ENCODE data around the gene EBF3. TPM values are rescaled to one million over a fixed set of nuclear protein-coding genes. Genes with fewer than 3 reads are reported as not detected.

EBF3 gene
- total RNA-seq, 1 experiment from 2014 or later: 56.2 TPM

GRCh38 chr10:129865960-129866359, 98.1 kb downstream of the EBF3 start:
- Histone ChIP-seq H3K4me1 (ENCODE audit: insufficient read depth, low read length, poor library complexity, severe bottlenecking) (no peaks in the 10 kb centered on the region), H3K27me3 (replicated peaks; ENCODE audit: insufficient read depth, low read depth, low read length, poor library complexity) (no peaks in the 10 kb centered on the region), H3K36me3 (ENCODE audit: insufficient read depth, low read length, poor library complexity, severe bottlenecking) (peaks cover 69% of the 10 kb centered on the region), H3K9me3 (ENCODE audit: low read depth, low read length, poor library complexity, severe bottlenecking) (no peaks in the 10 kb centered on the region), H3K27ac (ENCODE audit: low read depth, low read length, poor library complexity, severe bottlenecking) (no peak overlapping the region), H3K4me3 (ENCODE audit: low read depth, low read length, poor library complexity, severe bottlenecking) (no peak overlapping the region)
- CTCF ChIA-PET: no interaction called here
- no TSS peak for BruUV-seq (replicated peaks)
- no peak for DNase-seq (ENCODE audit: low spot score)
- no peak for TF ChIP-seq EZH2 (IDR thresholded peaks at IDR 0.05; ENCODE audit: borderline replicate concordance, low read depth, low read length, poor library complexity, severe bottlenecking)
- no peak for TF ChIP-seq CTCF (conservative IDR thresholded peaks at IDR 0.05; ENCODE audit: low read depth, low read length)
- POLR2A ChIA-PET (ENCODE audit: low non-redundant PET): no interaction called here
- intact Hi-C loops (cut with micrococcal nuclease; ENCODE audit: unreplicated experiment): no loop called here

GRCh38 chr10:129865413-129865812, 98.7 kb downstream of the EBF3 start:
- Histone ChIP-seq H3K36me3 (ENCODE audit: insufficient read depth, low read length, poor library complexity, severe bottlenecking) (peaks cover 68% of the 10 kb centered on the region), H3K27me3 (replicated peaks; ENCODE audit: insufficient read depth, low read depth, low read length, poor library complexity) (no peaks in the 10 kb centered on the region), H3K27ac (ENCODE audit: low read depth, low read length, poor library complexity, severe bottlenecking) (no peak overlapping the region), H3K9me3 (ENCODE audit: low read depth, low read length, poor library complexity, severe bottlenecking) (no peaks in the 10 kb centered on the region), H3K4me3 (ENCODE audit: low read depth, low read length, poor library complexity, severe bottlenecking) (no peak overlapping the region), H3K4me1 (ENCODE audit: insufficient read depth, low read length, poor library complexity, severe bottlenecking) (no peaks in the 10 kb centered on the region)
- TF ChIP-seq CTCF (conservative IDR thresholded peaks at IDR 0.05; ENCODE audit: low read depth, low read length) (no peak), EZH2 (IDR thresholded peaks at IDR 0.05; ENCODE audit: borderline replicate concordance, low read depth, low read length, poor library complexity, severe bottlenecking) (no peak)
- DNase-seq (ENCODE audit: low spot score): no peak
- ChIA-PET POLR2A (ENCODE audit: low non-redundant PET) (no interaction called here), CTCF (interaction anchor here (0.5 kb wide), 1 partner anchor 1646 kb away, joined by 6 read pairs; no protein-coding TSS in a partner anchor)
- intact Hi-C loops (cut with micrococcal nuclease; ENCODE audit: unreplicated experiment): no loop called here
- BruUV-seq (replicated peaks): no TSS peak

- Histone ChIP-seq H3K27ac (ENCODE audit: low read depth, low read length, poor library complexity, severe bottlenecking) (no peak overlapping the region), H3K9me3 (ENCODE audit: low read depth, low read length, poor library complexity, severe bottlenecking) (no peaks in the 10 kb centered on the region), H3K4me3 (ENCODE audit: low read depth, low read length, poor library complexity, severe bottlenecking) (no peak overlapping the region), H3K36me3 (ENCODE audit: insufficient read depth, low read length, poor library complexity, severe bottlenecking) (peaks cover 74% of the 10 kb centered on the region), H3K27me3 (replicated peaks; ENCODE audit: insufficient read depth, low read depth, low read length, poor library complexity) (no peaks in the 10 kb centered on the region), H3K4me1 (ENCODE audit: insufficient read depth, low read length, poor library complexity, severe bottlenecking) (no peaks in the 10 kb centered on the region)
- no peak for DNase-seq (ENCODE audit: low spot score)
- no TSS peak for BruUV-seq (replicated peaks)
- ChIA-PET POLR2A (ENCODE audit: low non-redundant PET) (interaction anchor here (0.6 kb wide), 1 partner anchor 570 kb away, joined by 7 read pairs; no protein-coding TSS in a partner anchor), CTCF (interaction anchor here (0.5 kb wide), 1 partner anchor 1646 kb away, joined by 6 read pairs; no protein-coding TSS in a partner anchor)
- TF ChIP-seq CTCF (conservative IDR thresholded peaks at IDR 0.05; ENCODE audit: low read depth, low read length): no peak
- TF ChIP-seq EZH2 (IDR thresholded peaks at IDR 0.05; ENCODE audit: borderline replicate concordance, low read depth, low read length, poor library complexity, severe bottlenecking): no peak
- intact Hi-C loops (cut with micrococcal nuclease; ENCODE audit: unreplicated experiment): no loop called here
Measured at GRCh38 chr10:129864601-129865126, 99.4 kb downstream of the EBF3 start.

Measured in A673 (cell line).